ENCODE data around the gene SIRPA.

Gene SIRPA

GRCh38 chr20:1894951-1895673 is at the start of gene SIRPA:
Gene SIRPA, plus strand, starts transcription at chr20:1895407. Its CDS starts 41 bp downstream, at chr20:1895448.
- Histone ChIP-seq H3K9me3 (no peaks in the 10 kb centered on the region), H3K4me3 (peak within 1 kb of the TSS; percentile 54), H3K4me1 (peaks cover 6% of the 10 kb centered on the region; the same call in 1 of the 2 replicates), H3K36me3 (replicated peaks) (no peaks in the 10 kb centered on the region), H3K27me3 (ENCODE audit: low read depth) (no peaks in the 10 kb centered on the region)
- peak; percentile 55 to 68 for DNase-seq (ENCODE audit: low spot score in 2 of 2)
- in situ Hi-C loops (cut with MboI; ENCODE audit: low sequenced_read_pairs) = no loop called here

DNA sequence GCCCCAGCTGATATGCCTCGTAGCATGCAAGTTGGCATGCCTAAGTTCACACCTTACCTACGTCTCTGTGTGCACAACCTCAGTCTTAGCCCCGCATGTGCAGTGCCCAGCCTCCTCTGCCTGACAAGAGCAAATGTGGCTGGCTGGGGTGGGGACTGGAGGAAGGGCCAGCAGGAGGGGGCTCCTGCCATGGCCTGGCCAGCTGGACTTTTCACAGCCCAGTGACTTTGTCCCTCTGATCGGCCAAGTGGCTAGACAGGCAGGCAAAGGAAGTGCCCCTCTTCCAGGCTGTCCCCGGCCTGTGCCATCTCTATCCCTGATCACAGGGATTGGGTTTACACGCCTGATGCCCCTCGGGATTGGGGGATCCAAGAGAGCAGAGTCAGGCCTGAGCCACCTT is 49.5 kb upstream of the SIRPA start:
- peaks cover 9% of the 10 kb centered on the region for H3K27me3 ChIP-seq (ENCODE audit: low read depth)
- in situ Hi-C loops (cut with MboI; ENCODE audit: low sequenced_read_pairs) = no loop called here
- no peak for DNase-seq (ENCODE audit: low spot score in 2 of 2)
- no peak overlapping the region for H3K4me3 ChIP-seq
- H3K9me3 ChIP-seq = peaks cover 2% of the 10 kb centered on the region; the same call in 1 of the 2 replicates
- no peaks in the 10 kb centered on the region for H3K4me1 ChIP-seq
- no peaks in the 10 kb centered on the region for H3K36me3 ChIP-seq (replicated peaks)

DNA sequence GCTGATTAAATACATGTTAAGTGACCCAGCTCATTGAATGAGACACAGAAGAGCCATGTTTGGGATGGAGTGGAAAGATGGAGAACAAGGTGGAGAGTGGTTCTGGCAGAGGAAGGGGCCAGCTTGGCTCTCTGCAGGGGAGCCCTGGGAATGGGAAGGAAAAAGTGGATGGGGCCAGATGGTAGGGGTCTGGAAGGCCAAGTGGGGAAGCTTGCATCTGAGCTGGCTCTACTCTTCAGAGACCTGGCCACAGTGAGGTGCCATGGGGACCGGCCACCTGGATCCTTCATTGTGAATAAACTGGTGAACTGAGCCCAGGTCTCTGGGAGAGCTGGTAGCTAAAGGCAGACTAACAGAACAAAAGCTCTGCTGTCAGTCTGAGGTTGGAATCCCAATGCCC is 48.9 kb upstream of the SIRPA start:
- no peaks in the 10 kb centered on the region for H3K4me1 ChIP-seq
- in situ Hi-C loops (cut with MboI; ENCODE audit: low sequenced_read_pairs) = no loop called here

DNA sequence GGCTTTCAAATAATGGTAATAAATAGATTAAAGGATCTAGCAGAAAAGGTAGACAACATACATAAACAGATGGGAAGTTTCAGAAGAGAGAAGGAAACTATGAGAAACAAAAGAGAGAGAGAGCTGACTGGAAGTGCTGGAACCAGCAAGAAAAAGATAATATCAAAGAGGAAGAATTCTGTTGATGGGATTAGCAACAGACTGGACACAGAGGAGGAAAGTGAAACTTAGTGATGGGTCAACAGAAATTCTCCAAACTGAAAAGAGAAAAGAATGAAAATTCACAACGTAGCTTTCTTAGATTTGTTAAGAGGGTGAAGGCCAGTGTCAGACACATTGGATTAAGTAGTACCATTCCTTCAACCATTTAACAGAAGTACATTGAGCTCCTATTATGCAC is 48.3 kb upstream of the SIRPA start:
- Histone ChIP-seq H3K27me3 (ENCODE audit: low read depth) (no peaks in the 10 kb centered on the region; the same call in 1 of the 2 replicates), H3K9me3 (peaks cover 2% of the 10 kb centered on the region; the same call in 1 of the 2 replicates), H3K4me3 (no peak overlapping the region), H3K36me3 (replicated peaks) (no peaks in the 10 kb centered on the region), H3K4me1 (no peaks in the 10 kb centered on the region)
- in situ Hi-C loops (cut with MboI; ENCODE audit: low sequenced_read_pairs) = no loop called here
- no peak for DNase-seq (ENCODE audit: low spot score in 2 of 2)

More for the DNA sequence above, 48.9 kb upstream of the SIRPA start:
- Histone ChIP-seq H3K36me3 (replicated peaks) (no peaks in the 10 kb centered on the region), H3K9me3 (peaks cover 2% of the 10 kb centered on the region; the same call in 1 of the 2 replicates), H3K4me3 (no peak overlapping the region), H3K27me3 (ENCODE audit: low read depth) (peaks cover 4% of the 10 kb centered on the region)
- DNase-seq (ENCODE audit: low spot score in 2 of 2) = no peak

GRCh38 chr20:1847780-1848179 is 47.4 kb upstream of the SIRPA start:
- Histone ChIP-seq H3K4me3 (no peak overlapping the region), H3K27me3 (ENCODE audit: low read depth) (no peaks in the 10 kb centered on the region; the same call in 1 of the 2 replicates), H3K4me1 (no peaks in the 10 kb centered on the region), H3K9me3 (peaks cover 2% of the 10 kb centered on the region; the same call in 1 of the 2 replicates), H3K36me3 (replicated peaks) (no peaks in the 10 kb centered on the region)
- in situ Hi-C loops (cut with MboI; ENCODE audit: low sequenced_read_pairs) = no loop called here
- DNase-seq (ENCODE audit: low spot score in 2 of 2) = no peak

GRCh38 chr20:1848373-1848772 is 46.8 kb upstream of the SIRPA start:
- in situ Hi-C loops (cut with MboI; ENCODE audit: low sequenced_read_pairs) = no loop called here
- peaks cover 2% of the 10 kb centered on the region; the same call in 1 of the 2 replicates for H3K9me3 ChIP-seq
- H3K36me3 ChIP-seq (replicated peaks) = no peaks in the 10 kb centered on the region
- H3K4me3 ChIP-seq = no peak overlapping the region
- H3K27me3 ChIP-seq (ENCODE audit: low read depth) = no peaks in the 10 kb centered on the region; the same call in 1 of the 2 replicates
- no peaks in the 10 kb centered on the region for H3K4me1 ChIP-seq
- no peak for DNase-seq (ENCODE audit: low spot score in 2 of 2)

DNA sequence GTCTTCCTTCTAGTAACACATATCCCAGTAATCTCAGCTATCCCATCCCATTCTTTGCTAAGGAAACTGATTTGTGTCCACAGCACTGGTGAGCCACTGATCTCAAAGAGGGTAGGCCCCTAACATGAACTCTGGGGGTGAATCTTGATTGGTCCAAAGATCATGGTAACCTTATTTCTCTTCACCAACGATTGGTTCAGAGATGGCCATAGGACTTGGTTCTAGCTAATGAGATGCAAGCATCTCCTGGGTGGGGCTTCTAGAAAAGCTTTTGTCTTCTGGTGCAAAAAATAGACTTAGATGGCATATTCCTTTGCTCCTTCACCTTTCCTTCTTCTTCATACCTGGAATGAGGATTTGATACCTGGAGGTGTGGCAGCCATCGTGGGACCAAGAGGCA is 43.8 kb upstream of the SIRPA start:
- H3K9me3 ChIP-seq = peaks cover 2% of the 10 kb centered on the region; the same call in 1 of the 2 replicates
- no peaks in the 10 kb centered on the region; the same call in 1 of the 2 replicates for H3K27me3 ChIP-seq (ENCODE audit: low read depth)

GRCh38 chr20:1853473-1853872 is 41.7 kb upstream of the SIRPA start:
- no peak overlapping the region for H3K4me3 ChIP-seq
- no peaks in the 10 kb centered on the region for H3K4me1 ChIP-seq
- no peaks in the 10 kb centered on the region for H3K36me3 ChIP-seq (replicated peaks)
- no peak for DNase-seq (ENCODE audit: low spot score in 2 of 2)
- peaks cover 2% of the 10 kb centered on the region; the same call in 1 of the 2 replicates for H3K27me3 ChIP-seq (ENCODE audit: low read depth)
- H3K9me3 ChIP-seq = no peaks in the 10 kb centered on the region
- in situ Hi-C loops (cut with MboI; ENCODE audit: low sequenced_read_pairs) = no loop called here

More for the DNA sequence above, 43.8 kb upstream of the SIRPA start:
- H3K36me3 ChIP-seq (replicated peaks) = no peaks in the 10 kb centered on the region
- in situ Hi-C loops (cut with MboI; ENCODE audit: low sequenced_read_pairs) = no loop called here
- H3K4me1 ChIP-seq = no peaks in the 10 kb centered on the region
- H3K4me3 ChIP-seq = no peak overlapping the region
- DNase-seq (ENCODE audit: low spot score in 2 of 2) = no peak

GRCh38 chr20:1854246-1854645 is 41.0 kb upstream of the SIRPA start:
- H3K4me3 ChIP-seq = no peak overlapping the region

DNA sequence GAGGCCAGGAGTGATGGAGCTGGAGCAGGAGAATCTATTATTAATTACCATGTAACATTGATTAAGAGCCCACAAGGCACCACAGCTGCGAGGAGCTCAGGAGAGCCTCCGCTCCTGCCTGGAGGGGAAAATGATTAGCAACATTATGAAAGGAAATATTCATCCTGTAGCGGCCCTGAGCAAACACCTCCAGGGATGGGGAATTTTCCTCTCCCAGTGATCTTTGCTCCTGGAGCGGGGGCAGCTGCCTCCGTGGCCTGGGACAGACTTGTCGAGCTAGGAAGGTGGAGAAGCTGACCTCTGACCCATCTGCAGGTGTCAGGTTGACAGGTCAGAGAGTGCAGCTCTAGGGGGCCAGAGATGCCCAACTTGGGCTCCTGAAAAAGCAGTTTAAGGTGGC is 40.1 kb upstream of the SIRPA start:
- in situ Hi-C loops (cut with MboI; ENCODE audit: low sequenced_read_pairs) = no loop called here
- Histone ChIP-seq H3K4me1 (no peaks in the 10 kb centered on the region), H3K27me3 (ENCODE audit: low read depth) (peaks cover 2% of the 10 kb centered on the region; the same call in 1 of the 2 replicates), H3K9me3 (no peaks in the 10 kb centered on the region), H3K36me3 (replicated peaks) (no peaks in the 10 kb centered on the region), H3K4me3 (no peak overlapping the region)
- DNase-seq (ENCODE audit: low spot score in 2 of 2) = no peak

More at GRCh38 chr20:1854246-1854645, 41.0 kb upstream of the SIRPA start:
- H3K9me3 ChIP-seq = no peaks in the 10 kb centered on the region
- no peak for DNase-seq (ENCODE audit: low spot score in 2 of 2)
- no peaks in the 10 kb centered on the region for H3K36me3 ChIP-seq (replicated peaks)
- H3K4me1 ChIP-seq = no peaks in the 10 kb centered on the region
- H3K27me3 ChIP-seq (ENCODE audit: low read depth) = peaks cover 2% of the 10 kb centered on the region; the same call in 1 of the 2 replicates
- in situ Hi-C loops (cut with MboI; ENCODE audit: low sequenced_read_pairs) = no loop called here

DNA sequence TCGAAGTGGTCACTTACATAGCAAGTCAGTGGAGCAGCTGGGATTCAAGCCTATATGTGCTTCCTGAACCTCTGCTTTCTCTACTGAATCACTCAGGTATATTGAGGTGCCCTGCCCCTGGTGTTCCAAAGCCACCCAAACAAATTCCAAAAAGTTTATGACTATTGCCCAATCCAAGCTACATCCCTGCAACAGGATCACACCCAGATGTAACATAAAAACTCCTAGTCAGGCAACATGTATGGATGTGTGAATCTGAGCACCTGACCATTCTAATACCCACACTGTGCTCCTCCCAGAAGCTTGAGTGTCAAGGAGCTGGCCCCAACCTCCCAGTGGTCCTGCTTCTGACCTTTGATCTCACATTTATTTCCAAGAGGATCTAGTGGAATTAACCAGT is 39.5 kb upstream of the SIRPA start:
- no peaks in the 10 kb centered on the region for H3K4me1 ChIP-seq
- H3K27me3 ChIP-seq (ENCODE audit: low read depth) = peaks cover 2% of the 10 kb centered on the region; the same call in 1 of the 2 replicates
- no peaks in the 10 kb centered on the region for H3K9me3 ChIP-seq
- DNase-seq (ENCODE audit: low spot score in 2 of 2) = no peak
- in situ Hi-C loops (cut with MboI; ENCODE audit: low sequenced_read_pairs) = no loop called here
- H3K36me3 ChIP-seq (replicated peaks) = no peaks in the 10 kb centered on the region
- no peak overlapping the region for H3K4me3 ChIP-seq

DNA sequence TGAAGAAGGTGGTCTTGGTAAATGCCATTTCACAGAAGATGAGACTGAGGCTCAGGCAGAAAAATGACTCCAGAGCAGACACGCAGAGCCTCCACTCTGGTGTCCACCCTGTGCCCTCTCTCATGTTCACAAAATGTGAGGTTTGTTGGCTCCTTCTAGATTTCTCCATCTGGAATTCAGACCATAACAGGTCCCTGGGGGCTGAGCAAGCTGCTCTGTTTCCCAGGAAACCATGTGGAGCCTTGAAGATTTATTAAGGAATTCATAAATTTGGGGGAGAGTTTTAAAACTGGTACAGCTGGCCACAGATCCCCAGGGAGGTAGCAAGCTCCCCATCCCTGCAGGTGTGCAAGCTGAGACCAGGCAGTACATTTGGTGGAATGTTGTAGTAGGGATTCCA is 38.8 kb upstream of the SIRPA start:
- Histone ChIP-seq H3K9me3 (no peaks in the 10 kb centered on the region), H3K4me3 (no peak overlapping the region), H3K27me3 (ENCODE audit: low read depth) (peaks cover 5% of the 10 kb centered on the region; the same call in 1 of the 2 replicates), H3K36me3 (replicated peaks) (no peaks in the 10 kb centered on the region), H3K4me1 (no peaks in the 10 kb centered on the region)
- no peak for DNase-seq (ENCODE audit: low spot score in 2 of 2)
- in situ Hi-C loops (cut with MboI; ENCODE audit: low sequenced_read_pairs) = no loop called here

DNA sequence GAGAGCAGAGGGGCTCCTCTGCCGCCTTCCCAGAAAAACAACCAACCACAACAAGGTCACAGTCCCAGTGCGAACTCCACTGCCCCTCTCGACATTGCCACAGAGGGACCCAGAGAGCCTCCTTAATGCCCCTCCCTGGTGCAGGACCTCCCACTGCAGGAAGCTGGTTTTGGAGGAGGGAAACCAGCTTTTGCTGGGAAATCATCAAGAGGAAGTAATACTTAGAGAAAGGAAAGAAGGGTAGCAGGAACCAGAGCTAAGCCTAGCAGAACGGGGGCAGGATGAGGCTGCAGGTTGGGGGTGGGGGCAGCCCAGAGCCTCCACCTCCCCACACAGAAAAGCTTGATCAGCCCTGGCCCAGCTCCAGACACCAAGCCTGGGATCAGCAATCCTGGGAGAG is 37.7 kb upstream of the SIRPA start:
- in situ Hi-C loops (cut with MboI; ENCODE audit: low sequenced_read_pairs) = no loop called here
- no peaks in the 10 kb centered on the region for H3K36me3 ChIP-seq (replicated peaks)
- no peaks in the 10 kb centered on the region for H3K9me3 ChIP-seq
- no peak overlapping the region for H3K4me3 ChIP-seq
- no peak for DNase-seq (ENCODE audit: low spot score in 2 of 2)
- no peaks in the 10 kb centered on the region for H3K4me1 ChIP-seq
- H3K27me3 ChIP-seq (ENCODE audit: low read depth) = peaks cover 5% of the 10 kb centered on the region; the same call in 1 of the 2 replicates

DNA sequence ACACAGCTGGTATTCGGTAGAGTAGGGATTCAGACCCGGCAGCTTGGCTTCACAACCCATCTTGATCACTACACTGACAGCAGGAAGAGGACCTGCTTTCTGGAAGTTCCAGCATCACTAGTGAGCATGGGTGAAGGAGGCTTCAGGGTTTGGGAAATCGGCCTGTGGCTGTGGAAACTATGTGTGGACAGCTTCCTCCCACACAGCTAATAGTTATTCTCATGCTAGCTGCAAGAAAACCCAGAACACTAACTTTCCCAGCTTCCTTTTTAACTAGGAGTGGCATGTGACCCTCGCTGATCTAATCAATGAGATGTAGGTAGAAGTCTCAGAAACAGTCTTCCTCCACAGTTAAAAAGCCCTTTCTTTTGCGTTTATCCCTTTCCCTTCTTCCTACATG is 36.3 kb upstream of the SIRPA start:
- H3K36me3 ChIP-seq (replicated peaks) = no peaks in the 10 kb centered on the region
- no peaks in the 10 kb centered on the region for H3K4me1 ChIP-seq
- no peaks in the 10 kb centered on the region for H3K9me3 ChIP-seq
- peaks cover 5% of the 10 kb centered on the region; the same call in 1 of the 2 replicates for H3K27me3 ChIP-seq (ENCODE audit: low read depth)
- no peak overlapping the region for H3K4me3 ChIP-seq
- in situ Hi-C loops (cut with MboI; ENCODE audit: low sequenced_read_pairs) = no loop called here
- no peak for DNase-seq (ENCODE audit: low spot score in 2 of 2)

Measured in HAP-1 (cell line).